ENCODE data around the gene OR5AK2.

DNA sequence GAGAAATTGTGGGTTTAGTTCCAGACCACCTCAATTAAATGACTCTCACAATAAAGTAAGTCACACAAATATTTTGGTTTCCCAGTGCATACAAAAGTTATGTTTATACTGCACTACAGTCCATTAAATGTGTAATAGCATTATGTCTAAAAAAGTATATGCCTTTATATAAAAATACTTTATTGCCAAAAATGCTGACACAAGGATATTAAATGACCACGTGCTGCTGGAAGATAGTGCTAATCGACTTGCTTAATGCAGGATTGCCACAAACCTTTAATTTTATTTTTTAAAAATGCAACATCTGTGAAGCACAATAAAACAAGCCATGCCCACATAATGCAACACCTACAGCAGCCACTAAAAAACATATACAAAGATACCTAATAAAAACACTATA is 27.0 kb downstream of the OR5AK2 start:
- no peak for TF ChIP-seq CTCF (conservative IDR thresholded peaks at IDR 0.05 in 1 of 2, IDR thresholded peaks at IDR 0.05 in 1 of 2; ENCODE audit: low read depth in 1 of 2, low read length in 2 of 2)
- TF ChIP-seq EZH2 (IDR thresholded peaks at IDR 0.05; ENCODE audit: low read length, missing control alignments), result no peak

Measured in fibroblast of lung (primary cell).